Endodermal cell (in vitro differentiated cells): ENCODE measurements around the gene GOLGA6L7. TPM values are rescaled to one million over a fixed set of nuclear protein-coding genes. Genes with fewer than 3 reads are reported as not detected.

Experiments used
- DNase-seq: peaks from one replicate; pipeline ENCODE4 v3.0.0-alpha.2; 2017
- H3K27ac ChIP-seq: 2 replicates; pipeline ENCODE4 v1.5.1; 2013; ENCODE audit warnings: mild to moderate bottlenecking, low read depth, low read length, moderate library complexity
- H3K27me3 ChIP-seq: 2 replicates; pipeline ENCODE4 v1.6.1; 2013; ENCODE audit warnings: mild to moderate bottlenecking, low read length, moderate library complexity; ENCODE audit not compliant: insufficient read depth, control insufficient read depth, poor library complexity, severe bottlenecking
- H3K36me3 ChIP-seq: 2 replicates; pipeline ENCODE4 v1.7.0; 2013; ENCODE audit warnings: mild to moderate bottlenecking, low read length, moderate library complexity; ENCODE audit not compliant: control insufficient read depth, insufficient read depth
- H3K4me1 ChIP-seq: one replicate; pipeline ENCODE4 v1.7.0; 2013; ENCODE audit warnings: low read length; ENCODE audit not compliant: control insufficient read depth, insufficient read depth
- H3K4me3 ChIP-seq: 2 replicates; pipeline ENCODE4 v1.5.1; 2013; ENCODE audit warnings: mild to moderate bottlenecking, low read length, moderate library complexity
- H3K9ac ChIP-seq: 2 replicates; pipeline ENCODE4 v1.6.1; 2013; ENCODE audit warnings: mild to moderate bottlenecking, low read length, moderate library complexity; ENCODE audit not compliant: poor library complexity, severe bottlenecking; ENCODE audit errors: extremely low read depth
- H3K9me3 ChIP-seq: 2 replicates; pipeline ENCODE4 v1.6.1; 2013; ENCODE audit warnings: mild to moderate bottlenecking, low read length, moderate library complexity; ENCODE audit not compliant: control insufficient read depth
- H3K27ac Mint-ChIP-seq: 2 replicates; pipeline ENCODE4 v1.8.0; 2020; ENCODE audit warnings: mixed read lengths
- H3K27me3 Mint-ChIP-seq: 2 replicates; pipeline ENCODE4 v1.8.0; 2021; ENCODE audit warnings: mild to moderate bottlenecking, mixed read lengths; ENCODE audit not compliant: insufficient read depth
- H3K36me3 Mint-ChIP-seq: 2 replicates; pipeline ENCODE4 v1.8.0; 2020; ENCODE audit warnings: low read depth, mixed read lengths
- H3K4me1 Mint-ChIP-seq: 2 replicates; pipeline ENCODE4 v1.8.0; 2020; ENCODE audit warnings: mixed read lengths
- H3K4me3 Mint-ChIP-seq: 2 replicates; pipeline ENCODE4 v1.8.0; 2020; ENCODE audit warnings: mild to moderate bottlenecking, moderate library complexity, mixed read lengths
- H3K9me3 Mint-ChIP-seq: 2 replicates; pipeline ENCODE4 v1.8.0; 2020; ENCODE audit warnings: mild to moderate bottlenecking, mixed read lengths
- WGBS, 2 experiments: methylation state at CpG; one replicate each; pipeline versions ENCODE4 v1.1.5 to v1.1.7; 2013; ENCODE audit warnings: missing lambda C conversion rate in 2 of 2, mixed read lengths in 1 of 2; ENCODE audit not compliant: insufficient coverage in 1 of 2, insufficient read length in 1 of 2; 5-methylcytosine and 5-hydroxymethylcytosine counted together
- total RNA-seq, 2 donors: library from RNA; stranded (reverse); fragmentation: NEBNext Ultra II Directional in 1 of 2; extraction: Animal tissue kit (Norgen Biotek cat#: 25700) in 1 of 2; gene quantifications; 2 replicates in 1 of 2; 3 replicates in 1 of 2; pipeline ENCODE4 v1.2.1, GENCODE V29; 2021
- TF ChIP-seq, protein P1 (sequence below): fragments of 200-600 bp; sonication (generic); conservative IDR thresholded peaks from 2 replicates; pipeline ENCODE4 v1.5.0; 2021; ENCODE audit warnings: antibody characterized with exemption, mild to moderate bottlenecking

GOLGA6L7 gene
- total RNA-seq, 2 donors from 2014 or later = 0.15 TPM; not detected in 1

DNA sequence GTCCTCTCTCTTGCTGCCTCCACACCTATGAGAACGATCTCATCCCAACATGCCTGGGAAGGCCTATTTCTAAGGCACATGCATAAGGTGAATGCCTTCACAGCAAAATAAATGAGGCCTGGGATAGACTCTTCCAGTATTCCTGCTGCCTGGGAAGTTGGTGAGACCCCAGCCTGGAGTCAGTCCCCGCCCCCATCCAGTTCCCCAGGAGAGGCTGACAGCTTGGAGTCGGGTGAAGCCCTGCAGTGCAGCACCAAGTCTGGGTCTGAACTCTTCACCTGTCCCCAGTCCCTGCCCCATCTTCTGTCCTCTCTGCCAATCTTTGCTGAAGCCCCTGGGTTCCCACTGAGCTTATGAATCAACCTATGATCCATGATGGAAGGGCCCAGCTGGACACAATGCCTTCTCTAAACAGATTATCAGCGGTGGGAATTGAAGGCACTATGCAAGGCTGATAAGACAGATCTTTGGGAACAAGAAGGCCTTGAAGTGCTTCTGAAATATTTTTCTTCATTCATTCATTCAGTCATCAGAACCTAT is 27.1 kb upstream of the GOLGA6L7 start:
- TF ChIP-seq, protein P1, sequence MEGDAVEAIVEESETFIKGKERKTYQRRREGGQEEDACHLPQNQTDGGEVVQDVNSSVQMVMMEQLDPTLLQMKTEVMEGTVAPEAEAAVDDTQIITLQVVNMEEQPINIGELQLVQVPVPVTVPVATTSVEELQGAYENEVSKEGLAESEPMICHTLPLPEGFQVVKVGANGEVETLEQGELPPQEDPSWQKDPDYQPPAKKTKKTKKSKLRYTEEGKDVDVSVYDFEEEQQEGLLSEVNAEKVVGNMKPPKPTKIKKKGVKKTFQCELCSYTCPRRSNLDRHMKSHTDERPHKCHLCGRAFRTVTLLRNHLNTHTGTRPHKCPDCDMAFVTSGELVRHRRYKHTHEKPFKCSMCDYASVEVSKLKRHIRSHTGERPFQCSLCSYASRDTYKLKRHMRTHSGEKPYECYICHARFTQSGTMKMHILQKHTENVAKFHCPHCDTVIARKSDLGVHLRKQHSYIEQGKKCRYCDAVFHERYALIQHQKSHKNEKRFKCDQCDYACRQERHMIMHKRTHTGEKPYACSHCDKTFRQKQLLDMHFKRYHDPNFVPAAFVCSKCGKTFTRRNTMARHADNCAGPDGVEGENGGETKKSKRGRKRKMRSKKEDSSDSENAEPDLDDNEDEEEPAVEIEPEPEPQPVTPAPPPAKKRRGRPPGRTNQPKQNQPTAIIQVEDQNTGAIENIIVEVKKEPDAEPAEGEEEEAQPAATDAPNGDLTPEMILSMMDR = no peak
- Histone ChIP-seq H3K4me1 (peaks cover 13% of the 10 kb centered on the region), H3K9me3 (peaks cover 8% of the 10 kb centered on the region), H3K27me3 (no peaks in the 10 kb centered on the region), H3K4me3 (peak overlapping the region; percentile 14), H3K27ac (peak overlapping the region; percentile 73), H3K9ac (no peak overlapping the region), H3K36me3 (no peaks in the 10 kb centered on the region)
- Mint-ChIP-seq H3K27me3 (peaks cover 15% of the 10 kb centered on the region), H3K27ac (no peak overlapping the region), H3K4me1 (peaks cover 13% of the 10 kb centered on the region), H3K9me3 (peaks cover 3% of the 10 kb centered on the region), H3K36me3 (no peaks in the 10 kb centered on the region), H3K4me3 (no peak overlapping the region)
- DNase-seq = peak; percentile 67
- 48 to 50% methylated on average over 3 to 4 of the region's 4 CpGs for WGBS, 2 experiments

DNA sequence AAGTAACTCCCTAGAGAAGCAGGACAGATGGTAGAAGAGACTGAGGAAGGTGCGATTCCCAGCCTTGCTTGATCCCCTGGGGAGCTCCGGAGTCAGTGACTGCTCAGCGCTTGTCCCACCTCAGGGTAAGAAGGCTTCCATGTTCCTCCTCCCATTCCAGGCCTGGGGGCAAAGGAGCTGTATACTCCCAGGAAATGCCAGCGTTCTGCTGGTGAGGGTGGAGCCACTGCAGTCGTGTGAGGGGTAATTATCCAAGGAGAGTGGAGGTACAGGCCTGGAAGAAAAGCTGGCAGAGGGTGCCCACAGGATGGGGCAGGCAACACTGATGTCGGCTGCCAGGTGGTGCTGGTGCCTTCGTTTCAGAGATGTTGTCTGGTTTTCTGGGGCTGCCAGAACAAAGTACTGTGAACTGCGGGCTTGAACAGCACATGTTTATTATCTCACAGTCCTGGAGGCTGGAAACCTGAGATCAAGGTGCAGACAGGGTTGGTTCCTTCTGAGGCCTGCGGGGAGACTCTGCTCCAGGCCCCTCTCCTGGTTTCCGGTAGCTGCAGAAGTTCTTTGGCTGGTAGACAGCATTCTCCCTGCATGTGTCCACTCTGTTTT is 25.2 kb upstream of the GOLGA6L7 start:
- Histone ChIP-seq H3K9ac (no peak overlapping the region), H3K27me3 (no peaks in the 10 kb centered on the region), H3K4me3 (no peak overlapping the region), H3K9me3 (peaks cover 8% of the 10 kb centered on the region), H3K4me1 (peaks cover 13% of the 10 kb centered on the region), H3K36me3 (no peaks in the 10 kb centered on the region), H3K27ac (no peak overlapping the region)
- H3K36me3 Mint-ChIP-seq = no peaks in the 10 kb centered on the region
- peaks cover 13% of the 10 kb centered on the region for H3K4me1 Mint-ChIP-seq
- H3K27me3 Mint-ChIP-seq = peaks cover 9% of the 10 kb centered on the region
- peaks cover 6% of the 10 kb centered on the region for H3K9me3 Mint-ChIP-seq
- DNase-seq = no peak
- WGBS, 2 experiments = 90 to 94% methylated on average over 9 to 10 of the region's 10 CpGs
- no peak overlapping the region for H3K27ac Mint-ChIP-seq
- no peak overlapping the region for H3K4me3 Mint-ChIP-seq
- TF ChIP-seq, protein P1 = no peak

DNA sequence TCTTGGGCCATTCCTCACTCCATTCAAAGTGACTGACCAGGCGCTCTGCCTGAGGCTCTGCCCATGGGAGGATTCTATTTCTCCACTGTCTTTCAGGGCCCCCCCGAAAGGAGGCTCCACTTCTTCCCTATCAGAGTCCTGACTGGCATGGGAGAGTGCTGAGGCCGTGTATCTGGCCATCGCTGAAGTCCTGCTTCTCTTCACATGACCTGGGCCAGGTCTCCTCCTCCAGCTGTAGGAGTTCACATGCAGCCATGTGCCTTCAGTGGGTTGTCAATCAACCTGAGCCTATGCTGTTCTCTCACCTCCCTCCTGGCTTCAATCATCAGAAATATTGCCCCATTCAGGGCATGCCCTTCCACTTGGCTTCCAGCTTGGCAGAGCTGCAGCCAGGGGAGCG is 24.6 kb upstream of the GOLGA6L7 start:
- Mint-ChIP-seq H3K4me3 (no peak overlapping the region), H3K27me3 (peaks cover 4% of the 10 kb centered on the region), H3K36me3 (no peaks in the 10 kb centered on the region), H3K27ac (no peak overlapping the region), H3K9me3 (peaks cover 6% of the 10 kb centered on the region), H3K4me1 (peaks cover 13% of the 10 kb centered on the region)
- 91 to 93% methylated on average over 3 to 5 of the region's 5 CpGs for WGBS, 2 experiments
- H3K4me3 ChIP-seq = no peak overlapping the region
- no peak for DNase-seq
- peaks cover 13% of the 10 kb centered on the region for H3K4me1 ChIP-seq
- no peak overlapping the region for H3K27ac ChIP-seq
- no peaks in the 10 kb centered on the region for H3K36me3 ChIP-seq
- no peak overlapping the region for H3K9ac ChIP-seq
- TF ChIP-seq, protein P1 = no peak
- H3K9me3 ChIP-seq = peaks cover 8% of the 10 kb centered on the region
- no peaks in the 10 kb centered on the region for H3K27me3 ChIP-seq
